Measurements from ENCODE around the gene CIITA.

The CIITA gene

GRCh38 chr16:10852286-10852685, 24.7 kb upstream of the CIITA start:
- DNase-seq = no peak

- DNase-seq = peak in 1 of 5 donors; percentile 32
These were observed 24.1 kb upstream of the CIITA start for GRCh38 chr16:10852948-10853347.

- no peak for DNase-seq
These were observed 21.0 kb upstream of the CIITA start for GRCh38 chr16:10856042-10856441.

- DNase-seq = no peak
These were observed 18.8 kb upstream of the CIITA start for GRCh38 chr16:10858203-10858602.

- no peak for DNase-seq
These were observed 18.0 kb upstream of the CIITA start for GRCh38 chr16:10859020-10859419.

GRCh38 chr16:10859658-10860057, 17.3 kb upstream of the CIITA start:
- no peak for DNase-seq

- DNase-seq = peak in 1 of 5 donors; percentile 39
These were observed 14.6 kb upstream of the CIITA start for GRCh38 chr16:10862438-10862837.

- DNase-seq = no peak
These were observed 10.7 kb upstream of the CIITA start for GRCh38 chr16:10865991-10866966.

GRCh38 chr16:10867199-10867598, 9.8 kb upstream of the CIITA start:
- no peak for DNase-seq

GRCh38 chr16:10868104-10868595, 8.9 kb upstream of the CIITA start:
- no peak for DNase-seq

GRCh38 chr16:10868596-10869469, 8.2 kb upstream of the CIITA start:
- DNase-seq = peak in 1 of 5 donors; percentile 63

GRCh38 chr16:10870137-10870776, 6.7 kb upstream of the CIITA start:
- DNase-seq = peak in 1 of 5 donors; percentile 84

- DNase-seq = no peak
These were observed 6.2 kb upstream of the CIITA start for GRCh38 chr16:10870808-10871156.

- DNase-seq = peak in 1 of 5 donors; percentile 93
These were observed 5.6 kb upstream of the CIITA start for GRCh38 chr16:10871157-10871991.

- peak in 1 of 5 donors; percentile 27 for DNase-seq
These were observed 687 bp upstream of the CIITA start for GRCh38 chr16:10876315-10876714.

GRCh38 chr16:10877472-10877946, 507 bp downstream of the CIITA start:
- DNase-seq = peak in 1 of 5 donors; percentile 34

- DNase-seq = no peak
These were observed 1.3 kb downstream of the CIITA start for GRCh38 chr16:10878328-10878643.

GRCh38 chr16:10878644-10879501, 1.9 kb downstream of the CIITA start:
- DNase-seq = peak in 1 of 5 donors; percentile 53

- DNase-seq = no peak
These were observed 2.9 kb downstream of the CIITA start for GRCh38 chr16:10879681-10880589.
